SK-N-SH (cell line): ENCODE data around the gene TBC1D16. TPM values are rescaled to one million over a fixed set of nuclear protein-coding genes. Genes with fewer than 3 reads are reported as not detected.

Experiments
- CTCF ChIA-PET: fragments of 300-600, 350-600 bp; formaldehyde crosslinking; extraction: SDS; loops from one replicate; lab custom pipeline; 2021; lab: Yijun Ruan, JAX
- POLR2A ChIA-PET: fragments of 350-600 bp; sonication (Branson Sonifier 250); formaldehyde crosslinking; extraction: SDS; loops from one replicate; lab custom pipeline; 2020; ENCODE audit warnings: antibody characterized with exemption, inconsistent platforms; lab: Yijun Ruan, JAX
- DNase-seq: peaks from one replicate; pipeline ENCODE4 v3.0.0; 2012
- H2AFZ ChIP-seq: fragments of 200-600 bp; sonication (generic); 2 replicates; pipeline ENCODE4 v1.8.1; 2016; ENCODE audit warnings: antibody characterized with exemption, mild to moderate bottlenecking, low read depth
- H3F3A ChIP-seq: fragments of 200-600 bp; sonication (generic); replicated peaks from 2 replicates; pipeline ENCODE3; 2016; ENCODE audit warnings: antibody characterized with exemption, mild to moderate bottlenecking; ENCODE audit not compliant: insufficient read depth
- H3K27ac ChIP-seq, 2 experiments: fragments of 200-500 bp in 1 of 2; fragments of 200-600 bp in 1 of 2; sonication (Bioruptor generic) in 1 of 2; sonication (generic), shearing (Covaris generic) in 1 of 2; 2 replicates each; pipeline versions ENCODE4 v1.5.1 to v1.6.1; 2014 to 2016; ENCODE audit warnings: low read depth in 2 of 2, inconsistent platforms in 1 of 2, low read length in 1 of 2, mild to moderate bottlenecking in 1 of 2, mixed read lengths in 1 of 2
- H3K27me3 ChIP-seq: fragments of 200-600 bp; sonication (generic), shearing (Covaris generic); 2 replicates; pipeline ENCODE4 v1.6.1; 2016; ENCODE audit warnings: mixed run types; ENCODE audit not compliant: insufficient read depth
- H3K36me3 ChIP-seq, 2 experiments: fragments of 200-500 bp in 1 of 2; fragments of 200-600 bp in 1 of 2; sonication (Bioruptor generic) in 1 of 2; sonication (generic) in 1 of 2; replicated peaks in 1 of 2; 2 replicates each; pipeline versions ENCODE3 to v1.5.1; 2014 to 2016; ENCODE audit warnings: low read length in 1 of 2, mild to moderate bottlenecking in 1 of 2; ENCODE audit not compliant: insufficient read depth in 2 of 2, control insufficient read depth in 1 of 2
- H3K4me1 ChIP-seq, 2 experiments: fragments of 200-500 bp in 1 of 2; fragments of 200-600 bp in 1 of 2; sonication (Bioruptor generic) in 1 of 2; sonication (generic), shearing (Covaris generic) in 1 of 2; 2 replicates each; pipeline versions ENCODE4 v1.5.1 to v1.6.1; 2014 to 2016; ENCODE audit warnings: low read depth in 1 of 2, low read length in 1 of 2, mixed run types in 1 of 2; ENCODE audit not compliant: insufficient read depth in 2 of 2, control insufficient read depth in 1 of 2
- H3K4me2 ChIP-seq: fragments of 200-600 bp; sonication (generic), shearing (Covaris generic); 2 replicates; pipeline ENCODE4 v1.6.1; 2017; ENCODE audit warnings: mixed run types
- H3K4me3 ChIP-seq, 2 experiments: fragments of 200-500 bp in 1 of 2; fragments of 200-600 bp in 1 of 2; sonication (Bioruptor generic) in 1 of 2; sonication (generic), shearing (Covaris generic) in 1 of 2; 2 replicates each; pipeline versions ENCODE4 v1.5.1 to v1.8.1; 2014 to 2016; ENCODE audit warnings: low read depth in 2 of 2, inconsistent platforms in 1 of 2, low read length in 1 of 2, mild to moderate bottlenecking in 1 of 2, mixed read lengths in 1 of 2, moderate library complexity in 1 of 2
- H3K79me2 ChIP-seq: fragments of 200-600 bp; sonication (generic); 2 replicates; pipeline ENCODE4 v1.8.1; 2017; ENCODE audit warnings: mild to moderate bottlenecking; ENCODE audit not compliant: insufficient read depth
- H3K9ac ChIP-seq: fragments of 200-600 bp; sonication (generic); 2 replicates; pipeline ENCODE4 v1.6.1; 2017; ENCODE audit warnings: mixed run types
- H3K9me2 ChIP-seq: fragments of 200-600 bp; sonication (generic); 2 replicates; pipeline ENCODE4 v1.6.1; 2017; ENCODE audit warnings: mixed run types
- H3K9me3 ChIP-seq: fragments of 200-600 bp; sonication (generic); 2 replicates; pipeline ENCODE4 v1.6.1; 2017; ENCODE audit warnings: mixed run types, mild to moderate bottlenecking, moderate library complexity
- H4K20me1 ChIP-seq: fragments of 200-600 bp; sonication (generic); 2 replicates; pipeline ENCODE4 v1.6.1; 2017; ENCODE audit warnings: mild to moderate bottlenecking, mixed run types; ENCODE audit not compliant: insufficient read depth
- FOXJ3 ChIP-seq: sonication (generic); formaldehyde crosslinking; IDR thresholded peaks from 2 replicates; pipeline ENCODE4 v1.5.1; 2020; ENCODE audit warnings: mild to moderate bottlenecking, missing genetic modification reagents
- NFIC ChIP-seq: IDR thresholded peaks from 2 replicates; pipeline ENCODE4 v1.4.0; 2012; ENCODE audit warnings: borderline replicate concordance
- RFX5 ChIP-seq: IDR thresholded peaks from 2 replicates; pipeline ENCODE4 v1.6.1; 2012; ENCODE audit warnings: mild to moderate bottlenecking, improper control_type of control experiment, low read length
- SIN3A ChIP-seq: IDR thresholded peaks from 2 replicates; pipeline ENCODE4 v1.6.1; 2012; ENCODE audit warnings: low read depth, mild to moderate bottlenecking, low read length, moderate library complexity, borderline replicate concordance
- USF1 ChIP-seq: IDR thresholded peaks from 2 replicates; pipeline ENCODE4 v1.4.0; 2012; ENCODE audit warnings: low read depth, borderline replicate concordance
- YY1 ChIP-seq: IDR thresholded peaks from 2 replicates; pipeline ENCODE4 v1.4.0; 2012; ENCODE audit warnings: low read depth, mild to moderate bottlenecking
- WGBS: methylation state at CpG from one replicate; pipeline ENCODE4 v1.1.6; 2017; ENCODE audit warnings: low lambda C conversion rate; 5-methylcytosine and 5-hydroxymethylcytosine counted together
- polyA plus RNA-seq, 3 experiments: library from polyadenylated mRNA; depleted of rRNA; stranded (reverse); fragments of >200 nt; gene quantifications; 2 replicates each; pipeline ENCODE4 v1.2.3, GENCODE V29; 2012
- TF ChIP-seq, protein P1 (sequence below): fragments of 200-600 bp; sonication (generic); IDR thresholded peaks from 2 replicates; pipeline ENCODE4 v1.6.1; 2017; ENCODE audit warnings: antibody characterized with exemption, mild to moderate bottlenecking, moderate library complexity
- TF ChIP-seq, protein P2 (sequence below): IDR thresholded peaks from 2 replicates; pipeline ENCODE4 v1.4.0; 2012; ENCODE audit warnings: low read depth, borderline replicate concordance

The TBC1D16 gene
- polyA plus RNA-seq, 1 of the 3 experiments (the other 2 are of a cell fraction), result 14.5 TPM

- H2AFZ ChIP-seq, result no peak overlapping the region
- H3K36me3 ChIP-seq, result peaks cover 0 to 41% of the 10 kb centered on the region in 2 experiments
- H3F3A ChIP-seq, result no peaks in the 10 kb centered on the region
- H3K4me3 ChIP-seq, result no peak overlapping the region
- H3K9me2 ChIP-seq, result no peaks in the 10 kb centered on the region
- H3K27me3 ChIP-seq, result no peaks in the 10 kb centered on the region
- 93% methylated on average over 30 of the region's 31 CpGs for WGBS
- H3K4me2 ChIP-seq, result no peak overlapping the region
- no peak overlapping the region; a peak in 1 of 4 replicates for H3K27ac ChIP-seq
- ChIA-PET POLR2A (no interaction called here), CTCF (interaction anchor here (0.7 to 2.1 kb wide), 3 partner anchors 14 to 55 kb away, joined by 3 to 5 read pairs (median 3); no protein-coding TSS in a partner anchor)
- H3K79me2 ChIP-seq, result no peaks in the 10 kb centered on the region; the same call in 1 of the 2 replicates
- peak; percentile 48 for DNase-seq
- H3K9me3 ChIP-seq, result no peaks in the 10 kb centered on the region
- TF ChIP-seq RFX5 (no peak), SIN3A (no peak), NFIC (no peak)
- TF ChIP-seq, protein P1, sequence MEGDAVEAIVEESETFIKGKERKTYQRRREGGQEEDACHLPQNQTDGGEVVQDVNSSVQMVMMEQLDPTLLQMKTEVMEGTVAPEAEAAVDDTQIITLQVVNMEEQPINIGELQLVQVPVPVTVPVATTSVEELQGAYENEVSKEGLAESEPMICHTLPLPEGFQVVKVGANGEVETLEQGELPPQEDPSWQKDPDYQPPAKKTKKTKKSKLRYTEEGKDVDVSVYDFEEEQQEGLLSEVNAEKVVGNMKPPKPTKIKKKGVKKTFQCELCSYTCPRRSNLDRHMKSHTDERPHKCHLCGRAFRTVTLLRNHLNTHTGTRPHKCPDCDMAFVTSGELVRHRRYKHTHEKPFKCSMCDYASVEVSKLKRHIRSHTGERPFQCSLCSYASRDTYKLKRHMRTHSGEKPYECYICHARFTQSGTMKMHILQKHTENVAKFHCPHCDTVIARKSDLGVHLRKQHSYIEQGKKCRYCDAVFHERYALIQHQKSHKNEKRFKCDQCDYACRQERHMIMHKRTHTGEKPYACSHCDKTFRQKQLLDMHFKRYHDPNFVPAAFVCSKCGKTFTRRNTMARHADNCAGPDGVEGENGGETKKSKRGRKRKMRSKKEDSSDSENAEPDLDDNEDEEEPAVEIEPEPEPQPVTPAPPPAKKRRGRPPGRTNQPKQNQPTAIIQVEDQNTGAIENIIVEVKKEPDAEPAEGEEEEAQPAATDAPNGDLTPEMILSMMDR, result no peak
- TF ChIP-seq, protein P2, sequence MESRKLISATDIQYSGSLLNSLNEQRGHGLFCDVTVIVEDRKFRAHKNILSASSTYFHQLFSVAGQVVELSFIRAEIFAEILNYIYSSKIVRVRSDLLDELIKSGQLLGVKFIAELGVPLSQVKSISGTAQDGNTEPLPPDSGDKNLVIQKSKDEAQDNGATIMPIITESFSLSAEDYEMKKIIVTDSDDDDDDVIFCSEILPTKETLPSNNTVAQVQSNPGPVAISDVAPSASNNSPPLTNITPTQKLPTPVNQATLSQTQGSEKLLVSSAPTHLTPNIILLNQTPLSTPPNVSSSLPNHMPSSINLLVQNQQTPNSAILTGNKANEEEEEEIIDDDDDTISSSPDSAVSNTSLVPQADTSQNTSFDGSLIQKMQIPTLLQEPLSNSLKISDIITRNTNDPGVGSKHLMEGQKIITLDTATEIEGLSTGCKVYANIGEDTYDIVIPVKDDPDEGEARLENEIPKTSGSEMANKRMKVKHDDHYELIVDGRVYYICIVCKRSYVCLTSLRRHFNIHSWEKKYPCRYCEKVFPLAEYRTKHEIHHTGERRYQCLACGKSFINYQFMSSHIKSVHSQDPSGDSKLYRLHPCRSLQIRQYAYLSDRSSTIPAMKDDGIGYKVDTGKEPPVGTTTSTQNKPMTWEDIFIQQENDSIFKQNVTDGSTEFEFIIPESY, result no peak
- TF ChIP-seq, all 33 proteins: peak for 0
- Histone ChIP-seq H3K4me1 (peaks cover 3% of the 10 kb centered on the region in 2 experiments; a peak in 2 of 4 replicates), H4K20me1 (peaks cover 17% of the 10 kb centered on the region), H3K9ac (no peak overlapping the region)
These were observed 84.1 kb downstream of the TBC1D16 start for GRCh38 chr17:79951361-79952264.

DNA sequence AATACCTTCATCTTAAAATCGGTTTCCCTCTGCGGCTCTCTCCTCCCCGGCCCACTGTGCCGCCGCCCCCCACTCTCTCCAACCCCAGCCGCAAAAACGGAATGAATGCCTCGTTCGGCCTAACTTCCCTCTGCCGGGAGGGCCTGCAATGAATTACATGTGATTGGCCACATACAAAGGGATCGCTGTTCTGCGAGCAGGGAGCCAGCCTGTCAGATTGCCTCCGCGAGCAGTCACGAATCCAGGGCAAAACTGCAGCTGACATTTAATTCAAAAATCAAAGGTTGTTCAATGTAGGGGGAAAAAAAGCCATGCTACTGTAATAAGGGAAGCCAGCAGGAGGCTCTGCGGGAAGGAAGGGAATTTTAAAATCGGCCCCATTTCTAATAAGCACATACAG lies 84.9 kb downstream of the TBC1D16 start:
- DNase-seq, result no peak
- CTCF ChIA-PET, result interaction anchor here (2.1 kb wide), 1 partner anchor 24 kb away, joined by 5 read pairs; no protein-coding TSS in a partner anchor
- no peak overlapping the region for H3K27ac ChIP-seq
- H3K9me3 ChIP-seq, result no peaks in the 10 kb centered on the region
- no peaks in the 10 kb centered on the region for H3F3A ChIP-seq
- no peaks in the 10 kb centered on the region for H3K27me3 ChIP-seq
- POLR2A ChIA-PET, result no interaction called here
- 91% methylated on average over 17 of the region's 17 CpGs for WGBS
- peaks cover 3% of the 10 kb centered on the region in 2 experiments; a peak in 2 of 4 replicates for H3K4me1 ChIP-seq
- H3K9me2 ChIP-seq, result no peaks in the 10 kb centered on the region
- H2AFZ ChIP-seq, result no peak overlapping the region
- TF ChIP-seq USF1, result no peak
- TF ChIP-seq FOXJ3 (CRISPR knock-in tag), result no peak
- no peak for TF ChIP-seq YY1
- no peak overlapping the region for H3K4me3 ChIP-seq
- H3K9ac ChIP-seq, result no peak overlapping the region
- no peak overlapping the region for H3K4me2 ChIP-seq
- H3K79me2 ChIP-seq, result no peaks in the 10 kb centered on the region; the same call in 1 of the 2 replicates
- H3K36me3 ChIP-seq, result peaks cover 0 to 45% of the 10 kb centered on the region in 2 experiments
- H4K20me1 ChIP-seq, result peaks cover 17% of the 10 kb centered on the region
